ENCODE results near the gene AGTPBP1.

AGTPBP1 gene

DNA sequence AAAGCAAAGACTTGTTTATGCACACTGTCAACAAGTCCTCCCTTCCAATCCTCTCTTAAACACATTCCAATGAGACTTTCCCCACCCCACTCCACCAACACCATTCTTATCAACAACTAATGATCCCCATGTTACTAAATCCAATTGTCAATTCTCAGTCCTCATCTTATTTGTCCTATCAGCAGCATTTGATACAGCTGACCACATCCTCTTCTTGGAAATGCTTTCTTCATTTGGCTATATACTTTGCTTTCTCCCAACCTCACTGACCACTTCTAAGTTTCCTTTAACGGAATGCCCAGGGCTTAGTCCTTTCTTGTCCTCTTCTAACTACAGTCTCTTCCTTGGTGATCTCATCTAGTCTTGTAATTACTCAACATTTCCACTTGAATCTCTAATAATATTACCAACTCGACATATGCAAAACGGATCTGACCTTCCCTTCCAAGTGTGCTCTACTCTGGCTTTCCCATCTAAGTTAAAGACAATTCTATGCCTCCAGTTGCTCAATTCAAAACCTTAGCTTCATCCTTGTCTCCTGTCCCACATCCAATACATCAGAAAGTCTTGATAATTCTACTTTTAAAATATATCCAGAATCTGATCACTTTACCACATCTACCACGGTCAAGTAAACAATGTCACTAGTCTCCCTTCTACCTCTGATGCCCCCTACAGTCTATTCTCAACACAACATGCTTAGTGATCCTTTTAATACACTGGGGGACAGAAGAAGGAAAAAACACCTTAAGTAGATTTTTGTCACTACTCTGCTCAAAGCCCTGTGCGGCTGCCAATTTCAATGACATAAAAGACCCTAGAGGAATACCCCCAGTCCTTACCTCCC lies 25.5 kb downstream of the AGTPBP1 start:
- DNase-seq, result no peak

DNA sequence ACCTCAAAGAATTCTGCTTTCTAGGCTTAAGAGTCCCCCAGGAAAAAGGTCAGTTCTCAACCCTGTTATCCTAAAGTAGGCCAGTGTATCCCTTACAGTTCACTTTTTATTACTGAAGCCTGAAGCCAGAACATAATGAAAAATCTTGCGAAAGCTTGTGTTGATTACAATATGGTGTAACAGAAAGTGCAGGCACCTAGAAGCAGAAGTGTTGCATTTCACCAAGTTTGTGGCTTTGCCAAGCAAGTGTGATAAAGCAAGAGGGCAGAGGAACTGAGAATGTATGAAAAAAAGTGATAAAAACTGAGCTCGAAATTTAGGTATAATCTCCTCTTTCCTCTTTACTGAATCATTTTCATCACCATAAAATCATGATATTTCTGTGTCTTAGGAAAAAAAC lies 26.2 kb downstream of the AGTPBP1 start:
- peak; percentile 34 for DNase-seq

DNA sequence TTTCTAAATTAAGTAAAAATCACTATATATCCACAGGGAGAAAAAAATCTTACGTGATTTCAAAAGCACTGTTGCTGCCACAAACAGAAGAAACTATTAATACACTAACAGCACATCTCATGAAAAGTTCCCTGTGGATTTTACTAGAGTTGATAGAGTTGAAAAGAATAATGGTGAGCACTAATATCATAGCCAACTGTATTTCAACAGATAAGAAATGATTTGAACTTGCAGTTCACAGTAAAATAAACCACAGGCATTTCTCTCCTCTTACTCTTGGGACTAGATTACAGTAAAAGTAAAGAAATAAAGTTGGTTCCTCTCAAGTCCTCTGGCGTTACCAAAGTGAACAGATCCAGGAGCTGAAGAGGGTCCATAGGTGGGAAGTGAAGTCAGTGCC lies 27.9 kb downstream of the AGTPBP1 start:
- no peak for DNase-seq

DNA sequence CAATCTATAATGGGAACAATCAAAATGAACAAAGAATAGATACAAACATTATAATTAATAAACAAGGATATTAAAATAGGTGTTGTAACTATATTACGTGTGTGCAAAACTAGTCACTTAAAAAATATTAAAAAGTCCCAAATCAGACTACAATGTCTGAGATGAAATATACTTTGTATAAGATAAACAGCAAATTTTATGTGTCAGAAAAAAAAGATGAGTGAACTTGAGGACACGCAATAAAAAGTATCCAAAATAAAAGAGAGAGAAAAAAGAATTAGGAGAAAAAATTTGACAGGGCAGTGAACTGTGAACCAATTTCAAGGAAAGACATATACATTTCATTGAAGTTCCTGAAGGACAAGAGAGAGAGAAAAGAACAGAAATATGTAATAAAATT lies 37.0 kb downstream of the AGTPBP1 start:
- no peak for DNase-seq

DNA sequence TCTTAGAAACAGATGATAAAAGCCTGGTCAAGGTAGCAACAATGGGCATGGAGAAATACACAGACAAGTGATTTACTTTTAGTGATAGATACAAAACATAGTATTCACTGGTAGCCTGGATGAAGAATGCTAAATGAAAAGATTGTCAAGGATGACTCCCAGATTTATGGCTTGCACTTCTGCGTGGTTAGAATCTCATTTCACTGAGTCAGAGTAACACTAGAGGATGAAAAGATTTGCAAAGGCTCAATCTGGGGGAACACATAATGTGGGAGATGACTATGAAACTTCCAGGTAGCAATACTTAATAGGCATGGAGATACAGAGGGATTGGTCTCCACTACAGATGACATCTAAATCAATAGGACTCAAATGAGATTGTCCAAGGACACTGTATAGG lies 38.4 kb downstream of the AGTPBP1 start:
- no peak for DNase-seq

DNA sequence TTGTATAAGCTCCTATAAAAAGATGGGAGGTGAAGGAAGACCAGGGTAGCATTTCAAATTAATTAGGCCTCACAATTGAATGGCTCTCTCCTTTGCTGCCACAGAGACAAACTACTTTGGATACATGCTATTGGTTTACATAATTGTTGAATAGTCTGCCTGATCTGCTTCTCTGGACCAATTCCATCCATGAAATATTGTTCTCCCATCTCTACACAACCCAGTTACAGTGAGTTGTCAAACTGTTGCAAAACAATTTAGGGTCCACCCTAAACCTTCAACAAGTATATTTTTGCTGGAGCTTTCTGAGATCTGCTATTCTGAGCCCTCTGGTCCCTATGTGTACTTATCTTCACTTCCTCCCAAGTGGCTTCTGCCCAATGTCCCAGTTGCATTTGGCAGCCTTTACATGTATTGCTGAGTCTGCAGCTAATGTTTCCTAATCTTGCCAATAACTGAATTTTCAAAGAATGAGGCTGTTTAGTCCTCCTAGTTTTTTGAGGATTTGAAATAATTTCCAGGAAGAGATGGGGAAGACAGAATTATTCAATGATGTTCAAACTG lies 38.9 kb downstream of the AGTPBP1 start:
- no peak for DNase-seq

DNA sequence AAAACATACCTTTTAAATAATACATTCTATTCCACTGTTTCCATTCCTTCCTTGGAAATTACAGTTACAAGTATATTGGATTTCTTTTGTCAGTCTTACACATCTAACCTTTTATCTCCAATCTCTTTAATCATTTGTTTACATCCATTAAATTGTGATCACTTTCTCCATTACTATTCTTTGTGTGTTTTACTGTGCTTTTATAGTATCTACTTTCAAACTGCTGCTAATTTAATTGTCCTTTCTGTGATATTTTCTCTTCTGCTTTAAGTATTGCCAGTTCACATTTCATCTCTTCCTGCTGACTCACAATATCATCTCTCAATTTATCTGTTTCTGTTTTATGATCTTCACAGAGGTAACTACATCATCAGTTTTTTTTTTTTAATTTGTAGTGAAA lies 39.6 kb downstream of the AGTPBP1 start:
- no peak for DNase-seq

DNA sequence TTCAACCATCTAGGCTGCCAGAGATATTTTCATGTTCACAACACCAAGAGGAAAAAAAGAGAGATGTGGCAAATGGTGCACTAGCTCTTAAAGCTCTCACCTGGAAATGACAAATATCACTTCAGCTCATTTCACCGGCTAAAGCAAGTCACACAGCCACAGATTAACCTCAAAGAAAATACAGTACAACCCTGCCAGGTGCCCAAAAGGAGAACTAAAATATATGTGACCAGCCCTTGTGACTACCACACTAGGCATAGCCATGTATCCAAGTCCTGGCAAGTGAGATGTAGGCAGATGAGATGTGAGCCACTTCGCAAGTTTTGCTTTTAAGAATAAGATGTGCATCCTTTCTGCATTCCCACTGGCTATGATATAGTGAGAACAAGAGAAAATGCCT lies 41.4 kb downstream of the AGTPBP1 start:
- DNase-seq, result no peak

DNA sequence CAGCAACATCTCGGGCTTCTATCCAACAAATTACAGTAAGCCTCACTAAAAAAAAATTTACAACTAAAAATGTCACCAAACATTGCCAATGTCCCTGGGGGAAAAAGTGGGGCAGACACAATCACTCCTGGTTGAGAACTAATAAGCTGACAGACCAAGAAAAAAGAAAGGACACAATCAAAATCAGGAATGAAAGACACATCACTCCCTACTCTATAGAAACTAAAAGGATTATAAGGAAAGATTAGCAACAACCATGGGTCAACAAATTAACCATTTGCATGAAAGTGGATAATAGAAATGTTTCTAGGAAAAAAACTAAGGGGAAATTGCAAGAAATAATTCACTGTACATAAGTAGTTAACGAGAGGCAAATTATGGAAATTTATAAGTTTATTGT lies 53.4 kb downstream of the AGTPBP1 start:
- DNase-seq, result no peak

DNA sequence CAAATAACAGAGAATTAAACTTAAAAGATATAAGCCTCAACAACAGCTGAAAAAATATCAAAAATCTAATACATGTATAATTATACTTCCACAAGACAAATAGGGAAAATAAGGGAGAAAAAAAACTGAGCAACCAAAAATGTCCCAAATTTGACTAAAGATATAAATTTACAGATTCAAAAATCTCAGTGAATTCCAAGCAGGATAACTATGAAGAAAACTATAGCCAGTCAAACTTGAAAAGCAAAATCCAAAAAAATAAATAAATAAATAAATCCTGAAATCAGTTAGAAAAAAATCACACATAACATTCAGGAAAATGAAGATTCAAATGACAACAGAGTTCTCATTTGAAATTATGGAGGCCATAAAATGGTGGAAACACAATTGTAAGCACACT lies 56.7 kb downstream of the AGTPBP1 start:
- DNase-seq, result no peak

DNA sequence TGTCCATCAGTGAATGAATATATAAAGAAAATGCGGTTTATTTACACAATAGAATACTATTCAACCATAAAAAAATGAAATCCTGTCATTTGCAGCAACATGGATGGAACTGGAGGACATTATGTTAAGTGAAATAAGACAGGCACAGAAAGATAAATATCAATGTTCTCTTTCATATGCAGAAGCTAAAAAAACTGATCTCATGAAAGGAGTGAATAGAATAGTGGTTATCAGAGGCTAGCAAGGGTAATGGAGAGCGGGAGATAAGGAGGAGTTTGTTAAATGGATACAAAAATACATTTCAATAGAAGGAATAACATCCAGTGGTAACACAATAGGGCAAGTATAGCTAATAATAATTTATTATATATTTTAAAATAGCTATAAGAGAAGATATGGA lies 65.0 kb downstream of the AGTPBP1 start:
- no peak for DNase-seq

DNA sequence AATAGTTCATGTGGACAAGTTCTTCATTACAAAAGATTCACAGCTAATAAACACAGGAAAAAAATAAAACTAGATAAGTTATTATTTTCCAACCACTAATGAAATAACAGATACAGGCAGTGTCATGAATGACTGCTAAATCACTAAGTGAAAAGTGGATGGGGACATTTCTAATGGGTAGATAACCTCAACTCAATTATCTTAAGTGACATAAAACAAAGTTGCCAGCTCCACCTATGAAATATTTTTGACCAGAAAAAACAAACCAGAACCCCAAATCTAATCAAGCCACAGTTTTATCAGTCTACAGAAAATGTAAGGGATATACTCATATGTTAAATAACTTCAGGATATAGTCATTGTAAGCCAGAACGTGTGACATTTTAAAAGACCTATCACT lies 74.4 kb downstream of the AGTPBP1 start:
- DNase-seq, result no peak

DNA sequence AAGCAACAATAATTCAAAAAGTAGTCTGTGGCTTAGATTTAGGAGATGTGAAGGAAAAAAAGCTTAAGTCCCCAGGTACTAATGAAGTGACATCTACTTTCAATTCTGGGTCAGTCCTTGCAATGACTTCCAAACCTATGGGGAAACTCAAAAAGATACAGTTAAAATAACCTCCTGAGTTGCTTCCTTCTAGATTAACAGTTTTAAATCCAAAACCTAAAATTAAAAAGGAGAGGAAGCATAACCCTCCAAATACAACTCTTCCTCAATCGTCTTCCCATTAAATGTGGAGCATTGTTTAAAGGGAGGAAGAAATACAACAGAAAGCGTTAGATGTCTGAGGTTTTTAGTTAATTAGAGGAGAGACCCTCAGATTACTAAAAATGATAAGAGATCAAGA lies 75.7 kb downstream of the AGTPBP1 start:
- DNase-seq, result no peak

DNA sequence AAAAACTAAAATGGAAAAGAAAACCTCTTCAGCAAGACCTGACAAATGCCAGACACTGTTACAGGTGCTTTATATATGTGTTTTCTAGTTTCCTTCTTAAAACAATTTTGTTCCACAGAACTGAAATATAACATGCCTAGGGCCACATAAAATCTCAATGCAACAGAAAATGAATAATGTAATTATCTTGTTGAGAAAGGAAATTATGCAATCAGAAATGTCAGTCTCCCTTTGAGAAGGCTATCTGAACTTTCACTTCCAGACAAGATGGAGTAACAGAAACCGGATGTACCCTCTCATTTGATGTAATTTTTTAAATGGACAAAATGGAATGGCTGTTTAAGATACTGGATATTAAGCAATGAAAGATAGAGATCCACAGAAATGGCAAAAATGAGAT lies 79.2 kb downstream of the AGTPBP1 start:
- no peak for DNase-seq

DNA sequence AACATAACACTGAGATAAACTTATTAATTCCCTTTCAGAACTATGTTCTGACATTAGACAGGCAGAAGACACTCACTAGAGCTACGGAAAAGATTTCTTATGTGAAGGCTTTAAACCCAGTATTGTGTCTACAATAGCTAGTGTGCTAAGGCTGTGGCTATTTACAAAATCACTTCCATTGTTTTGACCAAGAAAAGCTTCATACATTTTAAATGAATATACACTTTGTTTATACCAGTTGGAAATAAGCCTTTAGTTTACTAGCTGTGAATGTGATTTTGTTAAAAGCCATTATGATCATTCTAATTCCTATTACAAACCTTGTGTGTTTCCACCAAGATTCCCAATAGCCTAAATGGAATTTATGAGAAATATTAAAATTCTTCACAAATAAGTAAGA lies 83.0 kb downstream of the AGTPBP1 start:
- DNase-seq, result no peak

DNA sequence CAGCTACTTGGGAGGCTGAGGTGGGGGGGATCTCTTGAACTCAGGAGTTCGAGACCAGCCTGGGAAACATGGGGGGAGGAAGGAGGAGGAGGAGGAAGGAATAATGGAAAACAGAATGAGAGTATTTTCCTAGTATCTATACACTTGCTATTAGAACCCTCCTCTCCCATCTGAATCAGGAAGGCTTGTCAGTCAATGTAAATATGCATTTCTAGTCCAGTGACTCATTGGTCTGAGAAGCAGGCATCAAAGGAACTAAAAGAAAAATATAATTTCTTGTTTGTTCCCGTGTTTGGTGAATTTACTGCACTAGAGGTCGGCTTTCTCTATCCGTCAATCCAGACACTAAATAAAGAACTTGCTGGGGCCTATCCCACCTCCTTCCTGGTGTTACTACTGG lies 88.6 kb downstream of the AGTPBP1 start:
- DNase-seq, result no peak

DNA sequence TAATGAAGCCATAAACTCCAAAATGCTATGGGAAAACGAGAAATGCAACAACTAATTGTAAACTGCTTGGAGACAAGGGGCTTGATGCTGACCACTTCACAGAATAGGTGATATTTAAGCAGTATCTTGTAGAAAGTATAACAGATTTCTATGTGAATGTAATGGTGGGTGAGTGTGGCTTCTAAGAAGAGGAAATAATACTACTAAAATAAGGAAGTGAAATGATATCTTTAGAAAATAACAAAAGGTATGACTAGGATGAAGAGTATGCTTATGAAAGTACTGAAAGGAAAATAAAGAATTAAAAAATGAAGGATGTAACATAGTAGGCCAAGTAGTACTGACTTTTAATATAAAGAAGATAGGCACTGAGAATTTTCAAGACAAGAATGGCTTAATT lies 94.2 kb downstream of the AGTPBP1 start:
- DNase-seq, result no peak

DNA sequence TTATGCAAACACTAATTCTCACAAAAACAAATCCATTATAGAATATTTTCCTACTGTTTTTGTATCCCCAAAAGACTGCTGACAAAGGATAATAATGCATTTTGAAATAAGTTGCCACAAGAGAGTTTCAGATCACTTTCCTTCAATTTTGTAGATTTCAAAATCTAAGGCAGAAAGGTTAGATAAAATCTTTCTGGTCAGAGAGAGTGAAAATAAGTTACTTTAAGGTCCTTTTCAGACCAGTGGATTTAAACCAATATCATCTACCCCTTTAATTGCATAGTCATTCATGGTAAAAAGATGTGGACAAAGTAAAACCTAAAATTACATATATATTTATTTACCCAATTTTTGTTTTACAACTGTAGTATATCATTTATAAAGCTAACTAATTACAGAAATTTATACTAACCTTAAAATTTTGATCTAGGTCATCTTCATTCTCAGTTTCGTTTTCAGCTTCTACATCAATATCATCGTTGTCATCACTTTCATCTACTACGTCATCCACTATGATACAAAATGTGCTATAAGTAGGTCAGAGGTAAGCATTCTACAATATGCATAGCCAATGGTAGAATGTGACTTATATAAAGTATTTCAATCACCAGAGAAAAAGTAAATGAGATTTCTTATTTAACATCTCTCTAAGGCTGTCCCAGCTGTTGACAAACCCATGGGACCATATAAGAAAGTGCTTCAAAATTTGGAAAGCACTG lies 95.7 kb downstream of the AGTPBP1 start:
- peak; percentile 12 for DNase-seq

DNA sequence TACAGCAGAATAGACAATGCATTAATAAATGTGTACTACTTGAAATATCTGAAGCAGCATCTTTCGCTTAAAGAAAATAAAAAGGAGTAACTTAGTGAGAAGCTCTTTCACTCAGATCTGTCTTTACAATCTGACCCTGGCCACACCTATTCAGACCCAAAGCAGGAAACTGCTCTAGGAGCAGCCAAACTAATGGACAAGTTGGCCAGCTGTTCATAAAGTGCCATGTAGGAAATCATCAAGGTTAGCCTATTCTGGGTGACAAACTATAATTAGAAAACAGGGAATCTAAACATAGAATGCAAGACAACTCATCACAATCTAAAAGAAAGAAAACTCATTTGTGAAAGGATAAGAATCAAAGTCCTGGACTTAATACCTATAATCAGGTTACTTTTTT lies 101.3 kb downstream of the AGTPBP1 start:
- no peak for DNase-seq

DNA sequence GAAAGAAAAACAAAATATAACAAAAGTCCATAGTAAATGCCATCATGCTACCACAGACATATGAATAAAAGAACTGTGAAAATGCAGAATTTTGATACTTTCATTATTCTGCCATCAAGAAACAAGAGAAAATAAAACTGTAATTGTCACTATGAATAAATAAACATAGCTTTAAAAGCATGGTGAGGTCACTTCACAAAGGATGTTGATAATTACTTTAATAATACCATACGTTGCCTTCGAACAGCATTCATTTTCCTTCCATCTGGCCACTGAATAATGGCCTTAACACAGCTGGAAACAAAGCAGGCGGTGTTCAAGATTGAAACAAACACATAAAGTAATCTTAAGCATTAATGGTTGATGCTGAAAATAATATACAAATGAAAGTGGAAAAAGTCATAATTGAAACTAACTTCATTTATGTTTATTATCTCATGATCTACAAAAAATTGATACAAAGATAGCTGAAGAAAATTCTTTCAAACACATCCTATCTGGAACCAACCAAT lies 102.0 kb downstream of the AGTPBP1 start:
- DNase-seq, result no peak

DNA sequence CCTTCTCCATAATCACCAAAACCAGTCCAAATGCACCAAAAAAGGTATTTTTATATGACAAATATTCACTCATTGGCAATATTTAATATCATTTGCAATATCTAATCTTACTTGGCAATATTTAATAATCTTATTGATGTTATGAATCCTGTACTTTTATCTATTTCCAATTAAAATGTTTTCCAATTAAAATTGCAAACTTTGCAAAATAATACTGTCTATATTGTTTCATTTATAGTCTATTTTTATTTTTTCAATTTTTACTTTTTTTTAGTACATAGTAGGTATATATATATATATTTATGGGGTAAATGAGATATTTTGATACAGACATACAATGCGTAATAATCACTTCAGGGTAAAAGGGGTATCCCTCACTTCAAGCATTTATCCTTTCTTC lies 109.9 kb downstream of the AGTPBP1 start:
- DNase-seq, result no peak

DNA sequence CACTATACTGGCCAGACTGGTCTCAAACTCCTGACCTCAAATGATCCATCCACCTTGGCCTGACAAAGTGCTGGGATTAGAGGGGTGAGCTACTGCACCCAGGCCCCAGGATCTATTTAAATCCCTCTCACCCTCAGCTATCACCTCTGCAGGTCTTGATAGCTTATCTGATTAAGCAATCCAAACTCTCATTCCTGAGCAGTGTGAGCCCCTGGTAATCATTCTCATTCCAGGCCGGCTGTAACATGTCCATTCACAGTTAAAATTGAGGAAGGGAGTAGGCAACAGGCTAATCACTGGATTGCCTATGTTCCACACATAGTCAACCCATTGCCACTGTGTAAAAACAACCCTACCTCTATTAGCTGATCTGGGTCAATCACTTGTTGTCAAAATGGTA lies 111.1 kb downstream of the AGTPBP1 start:
- no peak for DNase-seq

DNA sequence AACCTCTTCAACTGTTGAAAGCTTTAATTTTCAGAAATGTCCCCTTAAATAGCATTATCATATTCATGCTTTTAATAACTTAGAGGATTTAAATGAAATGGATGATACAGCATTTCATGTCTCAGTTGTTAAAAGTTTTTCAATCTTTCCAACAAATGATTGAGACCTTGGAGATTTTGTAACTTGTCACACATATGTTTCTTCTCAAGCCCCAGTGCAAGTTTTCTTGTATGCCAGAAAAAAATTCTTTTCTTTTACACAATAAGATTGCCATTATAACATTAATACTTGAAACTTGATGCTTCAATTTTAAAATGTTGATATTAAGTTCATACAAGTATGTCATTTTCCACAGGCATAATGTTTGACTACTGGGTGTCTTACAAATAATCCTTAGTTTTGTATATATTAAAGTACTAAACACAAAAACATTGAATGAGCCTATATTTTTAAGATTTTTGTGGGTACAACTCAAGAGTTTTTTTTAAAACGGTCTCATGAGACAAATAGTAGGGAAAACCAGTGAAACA lies 124.5 kb downstream of the AGTPBP1 start:
- no peak for DNase-seq

DNA sequence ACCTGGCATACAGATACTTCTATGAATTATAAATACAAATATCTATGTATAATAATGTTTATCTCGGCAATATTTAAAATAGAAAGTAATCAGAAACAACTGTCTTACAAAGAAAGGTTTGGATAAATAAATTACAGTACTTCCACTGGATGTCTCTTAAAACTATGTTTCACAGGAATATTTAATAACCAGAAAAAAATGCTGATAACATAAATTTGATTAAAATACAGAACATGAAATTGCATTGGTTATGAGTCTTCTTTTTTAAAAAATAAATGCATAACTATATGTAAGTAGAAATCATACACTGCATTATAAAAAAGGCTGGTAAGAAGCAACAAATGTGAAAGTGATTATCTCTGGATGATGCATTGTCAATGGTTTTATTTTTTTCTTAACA lies 126.0 kb downstream of the AGTPBP1 start:
- no peak for DNase-seq

All from CD4-positive, alpha-beta T cell treated with Interleukin-12 subunit alpha and Interleukin-12 subunit beta, for 1 hour (primary cell).